Thoracic aorta (tissue), 2 donors: ENCODE results near the gene PRKAG1. TPM values are rescaled to one million over a fixed set of nuclear protein-coding genes. Genes with fewer than 3 reads are reported as not detected.

Experiments used
- ATAC-seq: fragments of 150-250 bp; one replicate; pipeline ENCODE4 v1.8.0; 2017; ENCODE audit warnings: low read depth; ENCODE audit not compliant: insufficient number of reproducible peaks, low FRiP score
- DNase-seq: peaks from one replicate; pipeline ENCODE4 v3.0.0-alpha.2; 2020; ENCODE audit warnings: low spot score
- H3K27ac ChIP-seq, 2 donors: fragments of 200-600 bp; sonication (generic); 1 replicate in 1 of 2; 2 replicates in 1 of 2; pipeline ENCODE4 v1.5.1; 2016; ENCODE audit warnings: mild to moderate bottlenecking in 2 of 2, moderate library complexity in 2 of 2
- H3K27me3 ChIP-seq: fragments of 200-600 bp; sonication (generic); replicated peaks from 2 replicates; pipeline ENCODE4 v1.6.0; 2016; ENCODE audit warnings: mild to moderate bottlenecking; ENCODE audit not compliant: insufficient read depth
- H3K36me3 ChIP-seq: fragments of 200-600 bp; sonication (generic); one replicate; pipeline ENCODE4 v1.5.1; 2016
- H3K4me1 ChIP-seq, 2 donors: fragments of 200-600 bp; sonication (generic); 1 replicate in 1 of 2; 2 replicates in 1 of 2; pipeline versions ENCODE4 v1.5.1 to v1.6.0; 2016; ENCODE audit warnings: low read depth in 2 of 2, mild to moderate bottlenecking in 1 of 2; ENCODE audit not compliant: control insufficient read depth in 1 of 2
- H3K4me3 ChIP-seq: fragments of 200-600 bp; sonication (generic); 2 replicates; pipeline ENCODE4 v1.5.1; 2016; ENCODE audit warnings: mild to moderate bottlenecking
- H3K9me3 ChIP-seq: fragments of 200-600 bp; sonication (generic); 2 replicates; pipeline ENCODE4 v1.5.1; 2016
- CTCF ChIP-seq: fragments of 200-600 bp; sonication (generic); IDR thresholded peaks from one replicate; pipeline ENCODE4 v1.5.1; 2019; ENCODE audit warnings: antibody characterized with exemption
- total RNA-seq, 2 donors: library from RNA; depleted of rRNA; stranded (reverse); fragments of >200 nt; gene quantifications; one replicate each; pipeline versions ENCODE4 v1.1.0 to v1.2.3, GENCODE V29; 2016

PRKAG1 gene
- total RNA-seq, 2 donors from 2014 or later, result 53.2 to 68.1 TPM

DNA sequence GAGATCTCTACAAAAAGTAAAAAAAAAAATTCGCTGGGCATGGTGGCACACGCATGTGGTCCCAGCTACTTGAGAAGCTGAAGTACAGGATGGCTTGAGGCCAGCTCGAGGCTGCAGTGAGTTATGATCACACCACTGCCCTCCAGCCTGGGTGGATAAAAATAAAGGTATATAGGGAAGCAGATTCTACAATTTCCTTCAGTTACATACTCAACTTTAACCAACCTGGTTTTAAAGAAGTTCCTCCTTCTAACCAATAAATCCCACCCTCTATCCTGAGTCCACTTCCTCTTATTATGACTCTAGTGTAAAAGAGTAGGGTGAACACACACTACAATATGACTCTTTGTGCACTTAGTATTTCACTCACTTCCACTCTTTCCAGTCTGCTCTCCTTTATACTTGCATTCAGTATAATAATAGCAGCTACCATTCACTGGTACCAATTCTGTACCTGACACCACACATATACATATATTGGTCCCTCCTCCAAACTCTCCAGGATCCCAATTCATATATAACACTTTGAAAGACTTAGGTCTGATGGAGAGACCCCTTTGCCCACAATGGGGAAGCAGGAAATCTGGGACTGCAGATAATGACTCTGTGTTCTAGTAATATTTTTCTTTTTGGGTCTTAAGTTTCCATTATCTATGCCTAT, 63.6 kb downstream of the PRKAG1 start:
- ATAC-seq (no peak), DNase-seq (no peak)
- Histone ChIP-seq H3K4me3 (no peak overlapping the region), H3K27me3 (no peaks in the 10 kb centered on the region), H3K36me3 (no peaks in the 10 kb centered on the region), H3K27ac (peak overlapping the region in 1 of 2 donors; percentile 29), H3K9me3 (no peaks in the 10 kb centered on the region), H3K4me1 (peaks cover 3 to 27% of the 10 kb centered on the region in 2 donors)
- TF ChIP-seq CTCF, result no peak

GRCh38 chr12:48954061-48954460, 64.5 kb downstream of the PRKAG1 start:
- TF ChIP-seq CTCF, result no peak
- no peaks in the 10 kb centered on the region for H3K36me3 ChIP-seq
- peaks cover 3 to 27% of the 10 kb centered on the region in 2 donors for H3K4me1 ChIP-seq
- no peaks in the 10 kb centered on the region for H3K9me3 ChIP-seq
- ATAC-seq (no peak), DNase-seq (no peak)
- no peaks in the 10 kb centered on the region for H3K27me3 ChIP-seq
- no peak overlapping the region for H3K27ac ChIP-seq
- H3K4me3 ChIP-seq, result no peak overlapping the region

DNA sequence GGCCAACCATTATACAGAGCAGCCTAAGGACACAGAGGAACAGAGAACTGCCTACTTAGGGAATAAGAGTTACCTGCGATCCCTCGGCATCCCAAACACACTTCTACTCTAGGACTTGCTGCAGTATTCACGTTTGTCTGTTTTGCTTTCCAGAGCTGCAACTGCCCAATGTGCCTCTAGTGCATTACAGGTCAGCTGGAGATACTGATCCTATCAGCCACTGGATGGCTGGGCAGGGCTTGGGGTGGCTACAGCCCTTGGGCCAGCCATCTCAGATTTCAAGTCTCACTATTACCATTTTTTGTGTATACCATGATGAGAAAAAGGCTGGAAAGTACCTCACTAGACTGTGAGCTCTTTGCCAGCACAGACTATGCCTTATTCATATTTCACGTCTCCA, 65.9 kb downstream of the PRKAG1 start:
- DNase-seq (no peak), ATAC-seq (no peak)
- no peaks in the 10 kb centered on the region for H3K27me3 ChIP-seq
- no peak overlapping the region for H3K27ac ChIP-seq
- no peak overlapping the region for H3K4me3 ChIP-seq
- no peaks in the 10 kb centered on the region for H3K36me3 ChIP-seq
- TF ChIP-seq CTCF, result no peak
- peaks cover 3 to 23% of the 10 kb centered on the region in 2 donors for H3K4me1 ChIP-seq
- no peaks in the 10 kb centered on the region for H3K9me3 ChIP-seq

Other genes with a start within 250 kb of the PRKAG1 start
- 100 to 1,000 TPM; 102 to 109 TPM for gene ADCY6, start 229.7 kb downstream of the PRKAG1 start, total RNA-seq
- 10 to 100 TPM; 17.8 to 30.5 TPM for gene CACNB3, start 200.3 kb downstream of the PRKAG1 start, total RNA-seq
- gene DDX23, start 166.6 kb downstream of the PRKAG1 start, total RNA-seq, result 10 to 100 TPM; 53.7 to 92.6 TPM
- 1 to 10 TPM; 1.8 to 2.6 TPM for gene RND1, start 152.9 kb downstream of the PRKAG1 start, total RNA-seq
- 10 to 100 TPM; 19.0 to 22.2 TPM for gene FKBP11, start 93.3 kb downstream of the PRKAG1 start, total RNA-seq
- gene ARF3, start 61.3 kb downstream of the PRKAG1 start, total RNA-seq, result 10 to 100 TPM; 63.4 to 65.8 TPM
- gene WNT10B, start 47.0 kb downstream of the PRKAG1 start, total RNA-seq, result 1 to 10 TPM in 1 of 2 donors, under 1 TPM in 1; 0.54 to 2.3 TPM
- gene WNT1, start 40.5 kb downstream of the PRKAG1 start, total RNA-seq, result 1 to 10 TPM in 1 of 2 donors, not detected in 1; 1.2 TPM
- gene DDN, start 19.4 kb downstream of the PRKAG1 start, total RNA-seq, result under 1 TPM in 1 of 2 donors, not detected in 1; 0.14 TPM
- gene KMT2D, start 42.0 kb upstream of the PRKAG1 start, total RNA-seq, result 100 to 1,000 TPM in 1 of 2 donors, 10 to 100 TPM in 1; 56.5 to 101 TPM
- gene RHEBL1, start 51.2 kb upstream of the PRKAG1 start, total RNA-seq, result 1 to 10 TPM in 1 of 2 donors, not detected in 1; 1.3 TPM
- gene DHH, start 76.0 kb upstream of the PRKAG1 start, total RNA-seq, result 1 to 10 TPM; 1.2 to 2.4 TPM
- 10 to 100 TPM; 77.7 to 93.4 TPM for gene LMBR1L, start 92.1 kb upstream of the PRKAG1 start, total RNA-seq
- 100 to 1,000 TPM; 501 to 945 TPM for gene TUBA1B, start 112.6 kb upstream of the PRKAG1 start, total RNA-seq
- 100 to 1,000 TPM; 107 to 259 TPM for gene TUBA1A, start 170.3 kb upstream of the PRKAG1 start, total RNA-seq
- 100 to 1,000 TPM; 239 to 277 TPM for gene TUBA1C, start 246.3 kb upstream of the PRKAG1 start, total RNA-seq